ENCODE measurements around the gene PTDSS2. TPM values are rescaled to one million over a fixed set of nuclear protein-coding genes. Genes with fewer than 3 reads are reported as not detected.

PTDSS2 gene
- total and polyA plus RNA-seq, 9 of the 15 experiments (the other 6 are each of a cell fraction or from before 2014, with no cell fraction given), result 0.45 to 53.9 (median 17.2) TPM

- TF ChIP-seq TCF7L2 (IDR thresholded peaks at IDR 0.05; ENCODE audit: low read depth, low read length), result no peak
- no peak for TF ChIP-seq POU5F1 (IDR thresholded peaks at IDR 0.05; ENCODE audit: borderline replicate concordance, low read depth, low read length, partially characterized antibody)
- TF ChIP-seq FOSL1 (tag; conservative IDR thresholded peaks at IDR 0.05), result no peak
- TF ChIP-seq SRF (CRISPR knock-in tag; IDR thresholded peaks at IDR 0.05), result no peak
These were observed 32.3 kb upstream of the PTDSS2 start (continued) for GRCh38 chr11:417652-418342.

DNA sequence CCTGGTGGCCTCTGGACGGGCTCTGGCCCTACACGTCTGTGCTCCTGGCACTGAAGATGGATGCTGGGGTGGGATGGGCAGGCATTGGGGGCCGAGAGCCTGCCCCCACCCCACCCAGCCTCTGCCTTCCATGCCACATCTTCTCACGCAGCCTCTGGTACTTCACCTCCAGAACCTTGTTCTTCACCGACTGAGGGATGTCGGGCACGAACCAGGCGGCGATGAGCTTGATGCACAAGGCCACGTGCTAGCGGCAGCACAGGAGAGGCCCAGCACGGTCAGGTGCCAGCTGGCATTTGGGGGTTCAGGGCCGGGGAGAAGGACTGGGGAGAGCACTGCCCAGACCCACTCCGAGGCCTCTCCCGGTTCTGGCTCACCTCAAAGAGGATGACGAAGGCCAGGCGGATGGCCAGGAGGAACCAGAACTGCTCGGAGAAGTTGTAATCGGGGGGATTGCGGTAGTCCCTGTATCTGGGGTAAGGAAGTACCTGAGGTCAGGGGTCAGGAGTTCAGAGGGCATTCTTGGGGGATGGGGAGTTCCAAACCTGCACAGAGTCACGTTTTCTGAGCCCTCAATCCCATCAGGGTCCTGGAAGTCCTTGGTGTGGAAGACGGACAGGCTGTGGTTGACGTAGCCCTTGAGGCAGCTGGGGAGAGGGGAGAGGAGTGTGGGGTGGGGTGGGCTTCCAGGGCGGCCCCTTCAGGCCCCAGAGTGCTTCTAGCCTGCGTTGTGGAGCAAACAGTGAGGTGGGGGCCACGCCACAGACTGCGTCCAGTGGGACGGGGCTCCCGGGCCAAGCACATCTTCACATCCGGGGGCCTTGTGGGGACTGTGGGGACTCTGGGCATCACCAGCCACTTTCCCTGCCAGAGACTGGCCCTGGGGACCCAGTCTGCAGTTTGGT is 31.5 kb upstream of the PTDSS2 start:
- no peak for TF ChIP-seq HNRNPLL (IDR thresholded peaks at IDR 0.05; ENCODE audit: low read depth, low read length, poor library complexity, severe bottlenecking)
- TF ChIP-seq NR2C1 (IDR thresholded peaks at IDR 0.05), result peak; percentile 92
- TF ChIP-seq NR2C1 (tag; IDR thresholded peaks at IDR 0.05), result peak; percentile 76
- peak; percentile 74; the same call in 1 of the 2 replicates for TF ChIP-seq NR2C2 (CRISPR knock-in tag; IDR thresholded peaks at IDR 0.05)
- peak; percentile 61 for TF ChIP-seq NR2C2 (tag; IDR thresholded peaks at IDR 0.05)
- intact Hi-C loops (cut with micrococcal nuclease), result no loop called here
- Histone ChIP-seq H3K9ac (ENCODE audit: insufficient read depth in 1 of 2, low read depth in 2 of 2, low read length in 2 of 2) (peak overlapping the region in 1 of 2 experiments; percentile 33; a peak in 1 of 4 replicates), H4K20me1 (replicated peaks; ENCODE audit: control insufficient read depth, insufficient read depth, low read length) (no peaks in the 10 kb centered on the region), H3K9me1 (ENCODE audit: control insufficient read depth, insufficient read depth, low read length) (no peaks in the 10 kb centered on the region), H3K27me3 (ENCODE audit: control insufficient read depth in 2 of 2, insufficient read depth in 2 of 2, low read length in 2 of 2) (no peaks in the 10 kb centered on the region), H2AFZ (ENCODE audit: low read depth, low read length) (no peak overlapping the region), H3K4me3 (no peak overlapping the region), H3K4me1 (replicated peaks in 1 of 2; ENCODE audit: control insufficient read depth in 2 of 2, insufficient read depth in 2 of 2, low read length in 2 of 2) (peaks cover 10 to 66% of the 10 kb centered on the region in 2 experiments), H3K79me2 (ENCODE audit: control insufficient read depth, insufficient read depth, low read length) (no peaks in the 10 kb centered on the region), H3K9me3 (replicated peaks; ENCODE audit: control insufficient read depth, insufficient read depth, low read depth, low read length) (no peaks in the 10 kb centered on the region), H3K27ac (ENCODE audit: extremely low read depth, low read depth, low read length) (no peak overlapping the region), H3K4me2 (ENCODE audit: insufficient read depth, low read length) (no peak overlapping the region), H3K36me3 (ENCODE audit: control insufficient read depth, insufficient read depth, low read length) (no peaks in the 10 kb centered on the region)
- 71% methylated on average over 17 of the region's 30 CpGs for WGBS (ENCODE audit: insufficient coverage, low coverage, missing lambda C conversion rate)
- DNase-seq (ENCODE audit: extremely low read depth in 1 of 4, low spot score in 3 of 4) (no peak), ATAC-seq (no peak), FAIRE-seq (no peak)
- ChIA-PET POLR2A (interaction anchor here (0.8 kb wide), 1 partner anchor 22 kb away, joined by 3 read pairs; no protein-coding TSS in a partner anchor), CTCF (ENCODE audit: low intra/inter-chr PET ratio) (no interaction called here)
- no TSS peak for BruUV-seq (replicated peaks)
- in situ Hi-C loops (cut with MboI), result no loop called here
